DOHH2 (cell line): Measurements from ENCODE around the gene SLC37A1.

ENCODE experiments used
- EZH2phosphoT487 ChIP-seq: fragments of 200-600 bp; sonication (generic); IDR thresholded peaks from 2 replicates; pipeline ENCODE4 v1.6.1; 2017; ENCODE audit warnings: borderline replicate concordance, mild to moderate bottlenecking, antibody characterized with exemption, low read length, moderate library complexity, mixed read lengths
- TF ChIP-seq, protein P1 (sequence below): fragments of 200-600 bp; sonication (generic); IDR thresholded peaks from one replicate; pipeline ENCODE4 v1.5.1; 2014; ENCODE audit warnings: antibody characterized with exemption, mild to moderate bottlenecking, low read depth, low read length; ENCODE audit not compliant: poor library complexity, severe bottlenecking

DNA sequence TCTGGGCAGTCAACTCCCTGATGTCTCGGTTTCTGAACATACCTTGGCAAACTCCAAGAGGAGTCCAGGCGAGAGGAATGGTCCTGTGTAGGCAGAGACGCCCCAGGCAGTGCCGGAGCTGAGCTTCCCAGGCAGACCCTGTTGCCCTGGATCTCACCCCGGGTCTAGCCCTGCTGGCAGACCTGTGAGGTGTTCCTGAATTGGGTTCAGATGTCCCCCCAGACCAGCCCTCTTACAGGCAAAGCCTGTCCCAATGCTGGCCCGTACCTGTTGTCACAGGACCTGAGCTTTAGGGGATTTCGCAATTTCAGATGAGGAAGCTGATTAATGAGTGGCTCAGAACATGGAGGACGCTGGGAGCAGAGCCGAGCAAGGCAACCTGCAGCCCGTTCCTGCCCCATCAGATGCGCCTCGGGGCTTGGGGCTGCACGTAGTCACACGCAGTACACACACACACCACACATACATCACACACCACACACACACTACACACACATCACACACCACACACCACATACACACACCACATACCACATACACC lies 101.2 kb downstream of the SLC37A1 start:
- TF ChIP-seq, protein P1, sequence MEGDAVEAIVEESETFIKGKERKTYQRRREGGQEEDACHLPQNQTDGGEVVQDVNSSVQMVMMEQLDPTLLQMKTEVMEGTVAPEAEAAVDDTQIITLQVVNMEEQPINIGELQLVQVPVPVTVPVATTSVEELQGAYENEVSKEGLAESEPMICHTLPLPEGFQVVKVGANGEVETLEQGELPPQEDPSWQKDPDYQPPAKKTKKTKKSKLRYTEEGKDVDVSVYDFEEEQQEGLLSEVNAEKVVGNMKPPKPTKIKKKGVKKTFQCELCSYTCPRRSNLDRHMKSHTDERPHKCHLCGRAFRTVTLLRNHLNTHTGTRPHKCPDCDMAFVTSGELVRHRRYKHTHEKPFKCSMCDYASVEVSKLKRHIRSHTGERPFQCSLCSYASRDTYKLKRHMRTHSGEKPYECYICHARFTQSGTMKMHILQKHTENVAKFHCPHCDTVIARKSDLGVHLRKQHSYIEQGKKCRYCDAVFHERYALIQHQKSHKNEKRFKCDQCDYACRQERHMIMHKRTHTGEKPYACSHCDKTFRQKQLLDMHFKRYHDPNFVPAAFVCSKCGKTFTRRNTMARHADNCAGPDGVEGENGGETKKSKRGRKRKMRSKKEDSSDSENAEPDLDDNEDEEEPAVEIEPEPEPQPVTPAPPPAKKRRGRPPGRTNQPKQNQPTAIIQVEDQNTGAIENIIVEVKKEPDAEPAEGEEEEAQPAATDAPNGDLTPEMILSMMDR = no peak
- TF ChIP-seq EZH2phosphoT487 = no peak
